Fibroblast of pulmonary artery (primary cell): ENCODE data around the gene WAPL.
"Not testable (repeated sequence)": the region's sequence is repeated elsewhere in the genome, so short reads cannot be mapped to it uniquely, and the experiment has no call there.

Experiments used
- DNase-seq: peaks from one replicate; pipeline ENCODE4 v3.0.0-alpha.2; 2010; ENCODE audit warnings: low read depth
- H3K4me3 ChIP-seq: replicated peaks from 2 replicates; pipeline ENCODE4 v1.5.1; 2011; ENCODE audit warnings: low read depth, mild to moderate bottlenecking, control low read depth, low read length, moderate library complexity
- CTCF ChIP-seq: IDR thresholded peaks from 2 replicates; pipeline ENCODE4 v1.5.1; 2011; ENCODE audit warnings: mild to moderate bottlenecking, control low read depth, low read length, inconsistent platforms; ENCODE audit errors: missing control alignments

The WAPL gene

GRCh38 chr10:86553639-86554038 lies 32.0 kb upstream of the WAPL start:
- TF ChIP-seq CTCF = no peak
- DNase-seq = no peak
- no peak overlapping the region for H3K4me3 ChIP-seq

GRCh38 chr10:86553213-86553612 lies 31.6 kb upstream of the WAPL start:
- no peak overlapping the region for H3K4me3 ChIP-seq
- DNase-seq = no peak
- TF ChIP-seq CTCF = no peak

GRCh38 chr10:86547296-86547695 lies 25.7 kb upstream of the WAPL start:
- no peak for TF ChIP-seq CTCF
- no peak for DNase-seq
- no peak overlapping the region for H3K4me3 ChIP-seq

GRCh38 chr10:86545101-86545500 lies 23.5 kb upstream of the WAPL start:
- DNase-seq = no peak
- H3K4me3 ChIP-seq = no peak overlapping the region
- no peak for TF ChIP-seq CTCF

GRCh38 chr10:86540016-86540415 lies 18.4 kb upstream of the WAPL start:
- H3K4me3 ChIP-seq = no peak overlapping the region
- TF ChIP-seq CTCF = no peak
- no peak for DNase-seq

- no peak for DNase-seq
- no peak for TF ChIP-seq CTCF
- no peak overlapping the region for H3K4me3 ChIP-seq
Measured at GRCh38 chr10:86538547-86538946, 17.0 kb upstream of the WAPL start.

- DNase-seq, H3K4me3 ChIP-seq: not testable (repeated sequence)
Measured at GRCh38 chr10:86538040-86538439, 16.4 kb upstream of the WAPL start.
